Muscle layer of duodenum (tissue), 2 donors: ENCODE measurements around the gene RHBDL1.

ENCODE experiments used
- H3K27ac ChIP-seq: one replicate; pipeline ENCODE4 v1.7.0; 2013; ENCODE audit warnings: mild to moderate bottlenecking, low read length
- H3K27me3 ChIP-seq: one replicate; pipeline ENCODE4 v1.7.0; 2013; ENCODE audit warnings: low read depth, mild to moderate bottlenecking, control low read depth, low read length
- H3K36me3 ChIP-seq, 2 donors: one replicate each; pipeline ENCODE4 v1.7.0; 2013; ENCODE audit warnings: low read length in 2 of 2, control low read depth in 1 of 2, mild to moderate bottlenecking in 1 of 2; ENCODE audit not compliant: insufficient read depth in 2 of 2, control insufficient read depth in 1 of 2
- H3K4me1 ChIP-seq, 2 donors: one replicate each; pipeline ENCODE4 v1.7.0; 2013; ENCODE audit warnings: low read length in 2 of 2, mild to moderate bottlenecking in 2 of 2, control low read depth in 1 of 2, moderate library complexity in 1 of 2; ENCODE audit not compliant: insufficient read depth in 2 of 2, control insufficient read depth in 1 of 2
- H3K4me3 ChIP-seq, 2 donors: one replicate each; pipeline ENCODE4 v1.7.0; 2013; ENCODE audit warnings: low read length in 2 of 2, low read depth in 1 of 2, mild to moderate bottlenecking in 1 of 2
- H3K9me3 ChIP-seq, 2 donors: one replicate each; pipeline ENCODE4 v1.7.0; 2013; ENCODE audit warnings: low read length in 2 of 2, control low read depth in 1 of 2, mild to moderate bottlenecking in 1 of 2; ENCODE audit not compliant: control insufficient read depth in 1 of 2
- donor health status: healthy.

Gene RHBDL1

GRCh38 chr16:674968-675883 lies at the start of gene RHBDL1:
Gene RHBDL1, plus strand, starts transcription at chr16:675671. Its CDS starts 120 bp downstream, at chr16:675791.
- Histone ChIP-seq H3K27me3 (no peaks in the 10 kb centered on the region), H3K9me3 (no peaks in the 10 kb centered on the region), H3K27ac (no peak within 1 kb of the TSS), H3K4me1 (peaks cover 0 to 17% of the 10 kb centered on the region in 2 donors), H3K4me3 (peak within 1 kb of the TSS in 1 of 2 donors; percentile 52), H3K36me3 (peaks cover 4 to 38% of the 10 kb centered on the region in 2 donors)

GRCh38 chr16:625977-626765 lies 49.3 kb upstream of the RHBDL1 start:
- no peaks in the 10 kb centered on the region for H3K9me3 ChIP-seq
- H3K27ac ChIP-seq, result no peak overlapping the region
- peaks cover 0 to 32% of the 10 kb centered on the region in 2 donors for H3K36me3 ChIP-seq
- no peak overlapping the region for H3K4me3 ChIP-seq
- H3K27me3 ChIP-seq, result no peaks in the 10 kb centered on the region
- peaks cover 0 to 17% of the 10 kb centered on the region in 2 donors for H3K4me1 ChIP-seq

GRCh38 chr16:626787-627453 lies 48.6 kb upstream of the RHBDL1 start:
- H3K9me3 ChIP-seq, result no peaks in the 10 kb centered on the region
- peaks cover 0 to 19% of the 10 kb centered on the region in 2 donors for H3K4me1 ChIP-seq
- H3K27me3 ChIP-seq, result no peaks in the 10 kb centered on the region
- peaks cover 0 to 32% of the 10 kb centered on the region in 2 donors for H3K36me3 ChIP-seq
- no peak overlapping the region for H3K27ac ChIP-seq
- no peak overlapping the region for H3K4me3 ChIP-seq

GRCh38 chr16:627454-628239 lies 47.8 kb upstream of the RHBDL1 start:
- H3K36me3 ChIP-seq, result peaks cover 0 to 32% of the 10 kb centered on the region in 2 donors
- H3K4me1 ChIP-seq, result peaks cover 0 to 19% of the 10 kb centered on the region in 2 donors
- no peak overlapping the region for H3K4me3 ChIP-seq
- no peak overlapping the region for H3K27ac ChIP-seq
- H3K27me3 ChIP-seq, result no peaks in the 10 kb centered on the region
- no peaks in the 10 kb centered on the region for H3K9me3 ChIP-seq

GRCh38 chr16:628321-629061 lies 47.0 kb upstream of the RHBDL1 start:
- peaks cover 0 to 19% of the 10 kb centered on the region in 2 donors for H3K4me1 ChIP-seq
- H3K9me3 ChIP-seq, result no peaks in the 10 kb centered on the region
- H3K27ac ChIP-seq, result no peak overlapping the region
- no peak overlapping the region for H3K4me3 ChIP-seq
- H3K27me3 ChIP-seq, result no peaks in the 10 kb centered on the region
- peaks cover 0 to 41% of the 10 kb centered on the region in 2 donors for H3K36me3 ChIP-seq

GRCh38 chr16:629185-629832 lies 46.2 kb upstream of the RHBDL1 start:
- H3K9me3 ChIP-seq, result no peaks in the 10 kb centered on the region
- no peak overlapping the region for H3K27ac ChIP-seq
- H3K36me3 ChIP-seq, result peaks cover 0 to 48% of the 10 kb centered on the region in 2 donors
- H3K27me3 ChIP-seq, result no peaks in the 10 kb centered on the region
- H3K4me3 ChIP-seq, result no peak overlapping the region
- peaks cover 0 to 21% of the 10 kb centered on the region in 2 donors for H3K4me1 ChIP-seq

GRCh38 chr16:629833-630248 lies 45.6 kb upstream of the RHBDL1 start:
- no peaks in the 10 kb centered on the region for H3K27me3 ChIP-seq
- no peaks in the 10 kb centered on the region for H3K9me3 ChIP-seq
- peaks cover 0 to 26% of the 10 kb centered on the region in 2 donors for H3K4me1 ChIP-seq
- no peak overlapping the region for H3K4me3 ChIP-seq
- H3K36me3 ChIP-seq, result peaks cover 0 to 48% of the 10 kb centered on the region in 2 donors
- no peak overlapping the region for H3K27ac ChIP-seq

- H3K4me1 ChIP-seq, result peaks cover 0 to 31% of the 10 kb centered on the region in 2 donors
- H3K36me3 ChIP-seq, result peaks cover 0 to 47% of the 10 kb centered on the region in 2 donors
- no peak overlapping the region for H3K27ac ChIP-seq
These were observed 45.1 kb upstream of the RHBDL1 start for GRCh38 chr16:630249-630814.

GRCh38 chr16:630815-631405 lies 44.6 kb upstream of the RHBDL1 start, which contains the start of gene WFIKKN1:
Gene WFIKKN1, plus strand, starts transcription at chr16:630985. Its CDS starts 269 bp downstream, at chr16:631254.
- no peak within 1 kb of the TSS for H3K27ac ChIP-seq

More at GRCh38 chr16:630249-630814, 45.1 kb upstream of the RHBDL1 start:
- no peak overlapping the region for H3K4me3 ChIP-seq
- H3K9me3 ChIP-seq, result no peaks in the 10 kb centered on the region
- no peaks in the 10 kb centered on the region for H3K27me3 ChIP-seq

More at GRCh38 chr16:630815-631405, 44.6 kb upstream of the RHBDL1 start, which contains the start of gene WFIKKN1:
- Histone ChIP-seq H3K36me3 (peaks cover 0 to 41% of the 10 kb centered on the region in 2 donors), H3K27me3 (no peaks in the 10 kb centered on the region), H3K4me3 (no peak within 1 kb of the TSS), H3K4me1 (peaks cover 0 to 37% of the 10 kb centered on the region in 2 donors), H3K9me3 (no peaks in the 10 kb centered on the region)
